CD14-positive monocyte (primary cell): ENCODE results near the gene KIF3B. TPM values are rescaled to one million over a fixed set of nuclear protein-coding genes. Genes with fewer than 3 reads are reported as not detected.

ENCODE experiments used
- DNase-seq, 3 donors: peaks; one replicate each; pipeline ENCODE4 v3.0.0-alpha.2; 2011 to 2022
- H2AFZ ChIP-seq: 2 replicates; pipeline ENCODE4 v1.6.0; 2012; ENCODE audit warnings: mild to moderate bottlenecking, low read depth, low read length, inconsistent platforms; ENCODE audit not compliant: insufficient read depth, poor library complexity, severe bottlenecking
- H3K27ac ChIP-seq, 2 donors: 1 replicate in 1 of 2; 2 replicates in 1 of 2; pipeline ENCODE4 v1.5.1; 2012 to 2013; ENCODE audit warnings: low read length in 2 of 2, control low read depth in 1 of 2, inconsistent platforms in 1 of 2, low read depth in 1 of 2, mild to moderate bottlenecking in 1 of 2
- H3K27me3 ChIP-seq, 2 donors: one replicate each; pipeline versions ENCODE4 v1.6.0 to v1.6.1; 2011 to 2013; ENCODE audit warnings: low read length in 2 of 2; ENCODE audit not compliant: control insufficient read depth in 2 of 2, insufficient read depth in 2 of 2
- H3K36me3 ChIP-seq, 2 donors: replicated peaks in 1 of 2; 1 replicate in 1 of 2; 2 replicates in 1 of 2; pipeline versions ENCODE4 v1.5.1 to v1.6.1; 2012 to 2013; ENCODE audit warnings: low read length in 2 of 2, control low read depth in 1 of 2, inconsistent platforms in 1 of 2, mild to moderate bottlenecking in 1 of 2; ENCODE audit not compliant: insufficient read depth in 2 of 2, control insufficient read depth in 1 of 2
- H3K4me1 ChIP-seq, 2 donors: 1 replicate in 1 of 2; 2 replicates in 1 of 2; pipeline versions ENCODE4 v1.5.1 to v1.6.1; 2012 to 2013; ENCODE audit warnings: low read length in 2 of 2, control low read depth in 1 of 2, inconsistent platforms in 1 of 2, mild to moderate bottlenecking in 1 of 2, moderate library complexity in 1 of 2; ENCODE audit not compliant: insufficient read depth in 2 of 2, control insufficient read depth in 1 of 2
- H3K4me2 ChIP-seq: replicated peaks from 2 replicates; pipeline ENCODE3; 2012; ENCODE audit warnings: low read length, moderate library complexity, mild to moderate bottlenecking; ENCODE audit not compliant: poor library complexity, severe bottlenecking; ENCODE audit errors: extremely low read depth
- H3K4me3 ChIP-seq, 3 experiments: fragments of 200-600 bp in 1 of 3; sonication (generic) in 1 of 3; replicated peaks in 1 of 3; 1 replicate in 2 of 3; 2 replicates in 1 of 3; pipeline ENCODE4 v1.5.1; 2011 to 2013; ENCODE audit warnings: low read length in 3 of 3, mild to moderate bottlenecking in 3 of 3, control low read depth in 2 of 3, low read depth in 2 of 3, inconsistent platforms in 1 of 3, moderate library complexity in 1 of 3
- H3K79me2 ChIP-seq: 2 replicates; pipeline ENCODE4 v1.6.0; 2012; ENCODE audit warnings: mild to moderate bottlenecking, control low read depth, inconsistent platforms, low read length, moderate library complexity; ENCODE audit not compliant: insufficient read depth
- H3K9ac ChIP-seq: 2 replicates; pipeline ENCODE4 v1.6.0; 2017; ENCODE audit warnings: low read length, mild to moderate bottlenecking; ENCODE audit not compliant: insufficient read depth, poor library complexity, severe bottlenecking
- H3K9me3 ChIP-seq, 2 donors: replicated peaks in 1 of 2; 1 replicate in 1 of 2; 2 replicates in 1 of 2; pipeline versions ENCODE4 v1.5.1 to v1.6.1; 2012 to 2013; ENCODE audit warnings: low read length in 2 of 2, control low read depth in 1 of 2; ENCODE audit not compliant: control insufficient read depth in 1 of 2, insufficient read depth in 1 of 2
- H4K20me1 ChIP-seq: 2 replicates; pipeline ENCODE4 v1.6.0; 2012; ENCODE audit warnings: mild to moderate bottlenecking, low read length, control low read depth, moderate library complexity; ENCODE audit not compliant: insufficient read depth
- H3K27ac Mint-ChIP-seq, 7 donors: one replicate each; pipeline ENCODE4 v1.8.0; 2020; ENCODE audit warnings: mild to moderate bottlenecking in 7 of 7, mixed read lengths in 7 of 7, moderate library complexity in 6 of 7, inconsistent platforms in 2 of 7
- H3K27me3 Mint-ChIP-seq, 3 donors: one replicate each; pipeline ENCODE4 v1.8.0; 2021 to 2022; ENCODE audit warnings: low read depth in 3 of 3, mild to moderate bottlenecking in 3 of 3, mixed read lengths in 3 of 3, moderate library complexity in 3 of 3, inconsistent platforms in 1 of 3
- H3K36me3 Mint-ChIP-seq, 2 donors: one replicate each; pipeline ENCODE4 v1.8.0; 2020; ENCODE audit warnings: mixed read lengths in 2 of 2, inconsistent platforms in 1 of 2, mild to moderate bottlenecking in 1 of 2
- H3K4me1 Mint-ChIP-seq: one replicate; pipeline ENCODE4 v1.8.0; 2020; ENCODE audit warnings: mild to moderate bottlenecking, mixed read lengths
- H3K4me3 Mint-ChIP-seq, 2 donors: one replicate each; pipeline ENCODE4 v1.8.0; 2020; ENCODE audit warnings: mild to moderate bottlenecking in 2 of 2, mixed read lengths in 2 of 2, moderate library complexity in 1 of 2
- H3K9me3 Mint-ChIP-seq, 7 donors: one replicate each; pipeline ENCODE4 v1.8.0; 2020 to 2022; ENCODE audit warnings: mixed read lengths in 7 of 7, mild to moderate bottlenecking in 6 of 7, moderate library complexity in 6 of 7, inconsistent platforms in 2 of 7
- CTCF ChIP-seq: fragments of 200-600 bp; IDR thresholded peaks from one replicate; pipeline ENCODE4 v1.8.0; 2022; ENCODE audit warnings: antibody characterized with exemption, mild to moderate bottlenecking
- WGBS: methylation state at CpG from one replicate; pipeline ENCODE4 v1.1.5; 2013; ENCODE audit warnings: missing lambda C conversion rate; ENCODE audit not compliant: insufficient coverage; 5-methylcytosine and 5-hydroxymethylcytosine counted together
- intact Hi-C, 2 donors: fragments of 100-400 bp; cut with micrococcal nuclease; formaldehyde crosslinking; loops; one replicate each; pipeline versions ENCODE4 v1.15.0 to v1.15.1; 2023
- polyA plus RNA-seq, 3 donors: library from polyadenylated mRNA; depleted of rRNA in 1 of 3; unstranded in 2 of 3; stranded (reverse) in 1 of 3; fragments of 300-500 nt in 2 of 3; fragments of >200 nt in 1 of 3; fragmentation: Illumina TruSeq in 2 of 3; gene quantifications; 1 replicate in 2 of 3; 2 replicates in 1 of 3; pipeline ENCODE4 v1.2.3, GENCODE V29; 2012 to 2021

KIF3B gene
- polyA plus RNA-seq, 3 donors, result 1.5 to 7.5 (median 3.4) TPM

- TF ChIP-seq CTCF, result no peak
- no peaks in the 10 kb centered on the region for H3K27me3 Mint-ChIP-seq
- H3K27me3 ChIP-seq, result no peaks in the 10 kb centered on the region
Observed at GRCh38 chr20:32330555-32330897, 53.1 kb downstream of the KIF3B start.

GRCh38 chr20:32332614-32333013 lies 55.2 kb downstream of the KIF3B start:
- no peak for DNase-seq
- H3K4me1 Mint-ChIP-seq, result peaks cover 25% of the 10 kb centered on the region
- Histone ChIP-seq H3K27me3 (no peaks in the 10 kb centered on the region), H4K20me1 (no peaks in the 10 kb centered on the region), H3K4me3 (no peak overlapping the region), H3K4me1 (peaks cover 22 to 25% of the 10 kb centered on the region in 2 donors), H3K79me2 (no peaks in the 10 kb centered on the region), H3K9me3 (no peaks in the 10 kb centered on the region), H3K4me2 (no peak overlapping the region), H3K9ac (no peak overlapping the region), H3K36me3 (peaks cover 27 to 44% of the 10 kb centered on the region in 2 donors), H2AFZ (no peak overlapping the region), H3K27ac (peak overlapping the region in 1 of 2 donors; percentile 14)
- intact Hi-C loops, result no loop called here
- no peaks in the 10 kb centered on the region for H3K9me3 Mint-ChIP-seq
- WGBS, result 96% methylated on average over 2 of the region's 3 CpGs
- no peak for TF ChIP-seq CTCF
- peaks cover 36 to 61% of the 10 kb centered on the region in 2 donors for H3K36me3 Mint-ChIP-seq
- H3K27ac Mint-ChIP-seq, result no peak overlapping the region
- no peak overlapping the region for H3K4me3 Mint-ChIP-seq
- no peaks in the 10 kb centered on the region for H3K27me3 Mint-ChIP-seq

More at GRCh38 chr20:32330555-32330897, 53.1 kb downstream of the KIF3B start:
- Histone ChIP-seq H4K20me1 (no peaks in the 10 kb centered on the region), H3K9ac (no peak overlapping the region), H3K4me1 (peaks cover 11 to 17% of the 10 kb centered on the region in 2 donors), H3K79me2 (no peaks in the 10 kb centered on the region), H3K4me3 (no peak overlapping the region), H3K9me3 (no peaks in the 10 kb centered on the region), H3K4me2 (no peak overlapping the region), H3K36me3 (peaks cover 37 to 62% of the 10 kb centered on the region in 2 donors), H3K27ac (no peak overlapping the region), H2AFZ (no peak overlapping the region)
- Mint-ChIP-seq H3K9me3 (no peaks in the 10 kb centered on the region), H3K4me3 (no peak overlapping the region), H3K27ac (no peak overlapping the region), H3K4me1 (peaks cover 16% of the 10 kb centered on the region), H3K36me3 (peaks cover 49 to 74% of the 10 kb centered on the region in 2 donors)
- DNase-seq, result no peak
- no CpG with 5 or more reads among the region's 1 CpG for WGBS
- intact Hi-C loops, result no loop called here
